DLD1 (cell line): ENCODE data around the gene PPP1R3C.

Source experiments
- in situ Hi-C: cut with HindIII; loops from 2 replicates; pipeline ENCODE4 v1.10.0; 2017; ENCODE audit warnings: low sequenced_read_pairs

PPP1R3C gene

GRCh38 chr10:91630625-91631024 is 2.2 kb downstream of the PPP1R3C start:
- in situ Hi-C loops: loop anchor here (10.0 kb wide), 1 partner anchor 146 kb away; no protein-coding TSS in a partner anchor

GRCh38 chr10:91629715-91630549 is 2.9 kb downstream of the PPP1R3C start:
- in situ Hi-C loops: loop anchor here (10.0 kb wide), 1 partner anchor 145 kb away; no protein-coding TSS in a partner anchor

GRCh38 chr10:91628383-91628782 is 4.5 kb downstream of the PPP1R3C start:
- in situ Hi-C loops: no loop called here

GRCh38 chr10:91627344-91628102 is 5.3 kb downstream of the PPP1R3C start:
- in situ Hi-C loops: no loop called here

GRCh38 chr10:91626936-91627335 is 5.9 kb downstream of the PPP1R3C start:
- in situ Hi-C loops: no loop called here

- in situ Hi-C loops: no loop called here
These were observed 8.2 kb downstream of the PPP1R3C start for GRCh38 chr10:91624633-91625032.

GRCh38 chr10:91622601-91623000 is 10.3 kb downstream of the PPP1R3C start:
- in situ Hi-C loops: no loop called here

- in situ Hi-C loops: no loop called here
These were observed 11.3 kb downstream of the PPP1R3C start for GRCh38 chr10:91621483-91622113.

- in situ Hi-C loops: no loop called here
These were observed 15.7 kb downstream of the PPP1R3C start for GRCh38 chr10:91617072-91617609.

- in situ Hi-C loops: no loop called here
These were observed 16.7 kb downstream of the PPP1R3C start for GRCh38 chr10:91616137-91616536.

GRCh38 chr10:91614225-91614624 is 18.6 kb downstream of the PPP1R3C start:
- in situ Hi-C loops: no loop called here

GRCh38 chr10:91613411-91614187 is 19.3 kb downstream of the PPP1R3C start:
- in situ Hi-C loops: no loop called here

GRCh38 chr10:91610919-91611318 is 22.0 kb downstream of the PPP1R3C start:
- in situ Hi-C loops: no loop called here

GRCh38 chr10:91610444-91610843 is 22.4 kb downstream of the PPP1R3C start:
- in situ Hi-C loops: no loop called here

- in situ Hi-C loops: no loop called here
These were observed 25.0 kb downstream of the PPP1R3C start for GRCh38 chr10:91607646-91608403.

GRCh38 chr10:91605968-91606367 is 26.9 kb downstream of the PPP1R3C start:
- in situ Hi-C loops: no loop called here

GRCh38 chr10:91604553-91605534 is 28.0 kb downstream of the PPP1R3C start:
- in situ Hi-C loops: no loop called here

- in situ Hi-C loops: no loop called here
These were observed 28.9 kb downstream of the PPP1R3C start for GRCh38 chr10:91603931-91604331.
